H1 (cell line): ENCODE data around the gene PRDM15.

Experiments used
- CHD1 ChIP-seq: IDR thresholded peaks from 2 replicates; pipeline ENCODE4 v1.6.1; 2012; ENCODE audit warnings: low read depth, low read length, improper control_type of control experiment
- CREB1 ChIP-seq: IDR thresholded peaks from 2 replicates; pipeline ENCODE4 v1.6.1; 2012; ENCODE audit warnings: inconsistent platforms
- CTCF ChIP-seq, 3 experiments: IDR thresholded peaks; 1 replicate in 2 of 3; 2 replicates in 1 of 3; pipeline versions ENCODE4 v1.5.1 to v1.6.1; 2011; ENCODE audit warnings: low read length in 3 of 3, mild to moderate bottlenecking in 3 of 3, inconsistent platforms in 2 of 3, low read depth in 1 of 3, moderate library complexity in 1 of 3; ENCODE audit not compliant: insufficient read depth in 1 of 3; ENCODE audit errors: control extremely low read depth in 1 of 3
- EP300 ChIP-seq, 2 experiments: IDR thresholded peaks; 1 replicate in 1 of 2; 2 replicates in 1 of 2; pipeline ENCODE4 v1.6.1; 2011 to 2012; ENCODE audit warnings: low read depth in 2 of 2, low read length in 2 of 2, mild to moderate bottlenecking in 2 of 2, borderline replicate concordance in 1 of 2, inconsistent platforms in 1 of 2, moderate library complexity in 1 of 2
- GABPA ChIP-seq: IDR thresholded peaks from 2 replicates; pipeline ENCODE4 v1.6.1; 2011; ENCODE audit warnings: mild to moderate bottlenecking, low read length, moderate library complexity, borderline replicate concordance; ENCODE audit not compliant: insufficient read depth
- HDAC2 ChIP-seq, 2 experiments: fragments of 300-600 bp in 1 of 2; sonication (generic) in 1 of 2; IDR thresholded peaks; 2 replicates each; pipeline ENCODE4 v1.6.1; 2011 to 2012; ENCODE audit warnings: low read depth in 2 of 2, low read length in 2 of 2, mild to moderate bottlenecking in 2 of 2, moderate library complexity in 2 of 2, borderline replicate concordance in 1 of 2, inconsistent platforms in 1 of 2
- KDM1A ChIP-seq: fragments of 200-600, 300-600 bp; sonication (generic); IDR thresholded peaks from 2 replicates; pipeline ENCODE4 v1.7.1; 2016; ENCODE audit warnings: mild to moderate bottlenecking, low read length, borderline replicate concordance
- POLR2A ChIP-seq, 2 experiments: IDR thresholded peaks; 1 replicate in 1 of 2; 2 replicates in 1 of 2; pipeline ENCODE4 v1.6.1; 2011; ENCODE audit warnings: low read depth in 2 of 2, low read length in 2 of 2, mild to moderate bottlenecking in 2 of 2; ENCODE audit errors: control extremely low read depth in 1 of 2
- POLR2AphosphoS5 ChIP-seq: IDR thresholded peaks from 2 replicates; pipeline ENCODE4 v1.6.1; 2011; ENCODE audit warnings: low read depth, low read length
- TCF12 ChIP-seq: IDR thresholded peaks from 2 replicates; pipeline ENCODE4 v1.6.1; 2011; ENCODE audit warnings: low read depth, mild to moderate bottlenecking, low read length
- YY1 ChIP-seq: IDR thresholded peaks from 2 replicates; pipeline ENCODE4 v1.6.1; 2011; ENCODE audit warnings: low read depth, mild to moderate bottlenecking, low read length
- ZNF274 ChIP-seq: IDR thresholded peaks from 2 replicates; pipeline ENCODE4 v1.7.0; 2012; ENCODE audit warnings: low read length, borderline replicate concordance; ENCODE audit errors: extremely low read depth

- TF ChIP-seq CTCF (IDR thresholded peaks at IDR 0.05; ENCODE audit: control extremely low read depth in 1 of 3, insufficient read depth in 1 of 3, low read depth in 1 of 3, low read length in 3 of 3) (no peak), GABPA (no peak), EP300 (IDR thresholded peaks at IDR 0.05; ENCODE audit: borderline replicate concordance in 1 of 2, low read depth in 2 of 2, low read length in 2 of 2) (no peak), POLR2A (IDR thresholded peaks at IDR 0.05; ENCODE audit: control extremely low read depth in 1 of 2, low read depth in 2 of 2, low read length in 2 of 2) (no peak), CHD1 (no peak), KDM1A (no peak), ZNF274 (no peak), CREB1 (no peak), TCF12 (no peak), YY1 (no peak), POLR2AphosphoS5 (no peak), HDAC2 (IDR thresholded peaks at IDR 0.05; ENCODE audit: borderline replicate concordance in 1 of 2, low read depth in 2 of 2, low read length in 2 of 2) (no peak)
Observed at GRCh38 chr21:41831453-41831831, 47.7 kb downstream of the PRDM15 start.
